Superior temporal gyrus (tissue), 1 donor: ENCODE results near the gene C1QTNF6.

Experiments
- DNase-seq: peaks from one replicate; pipeline ENCODE4 v3.0.0-alpha.2; 2016; ENCODE audit errors: extremely low spot score

C1QTNF6 gene

GRCh38 chr22:37141971-37142370 lies 46.1 kb downstream of the C1QTNF6 start:
- no peak for DNase-seq

GRCh38 chr22:37141476-37141875 lies 46.6 kb downstream of the C1QTNF6 start:
- DNase-seq = no peak

GRCh38 chr22:37140686-37141323 lies 47.2 kb downstream of the C1QTNF6 start:
- DNase-seq = no peak

- DNase-seq = no peak
Measured at GRCh38 chr22:37139762-37140161, 48.3 kb downstream of the C1QTNF6 start.

GRCh38 chr22:37138849-37139561 lies 49.0 kb downstream of the C1QTNF6 start:
- DNase-seq = no peak

GRCh38 chr22:37137903-37138665 lies 50.0 kb downstream of the C1QTNF6 start:
- DNase-seq = no peak

- DNase-seq = no peak
Measured at GRCh38 chr22:37137131-37137530, 50.9 kb downstream of the C1QTNF6 start.

- DNase-seq = no peak
Measured at GRCh38 chr22:37135023-37135422, 53.0 kb downstream of the C1QTNF6 start.

- DNase-seq = no peak
Measured at GRCh38 chr22:37133304-37134018, 54.6 kb downstream of the C1QTNF6 start.

GRCh38 chr22:37132773-37133172 lies 55.3 kb downstream of the C1QTNF6 start:
- DNase-seq = no peak
